Measurements from ENCODE around the gene SLC6A3. TPM values are rescaled to one million over a fixed set of nuclear protein-coding genes. Genes with fewer than 3 reads are reported as not detected.

The SLC6A3 gene
- total RNA-seq, 4 donors from 2014 or later = not detected

DNA sequence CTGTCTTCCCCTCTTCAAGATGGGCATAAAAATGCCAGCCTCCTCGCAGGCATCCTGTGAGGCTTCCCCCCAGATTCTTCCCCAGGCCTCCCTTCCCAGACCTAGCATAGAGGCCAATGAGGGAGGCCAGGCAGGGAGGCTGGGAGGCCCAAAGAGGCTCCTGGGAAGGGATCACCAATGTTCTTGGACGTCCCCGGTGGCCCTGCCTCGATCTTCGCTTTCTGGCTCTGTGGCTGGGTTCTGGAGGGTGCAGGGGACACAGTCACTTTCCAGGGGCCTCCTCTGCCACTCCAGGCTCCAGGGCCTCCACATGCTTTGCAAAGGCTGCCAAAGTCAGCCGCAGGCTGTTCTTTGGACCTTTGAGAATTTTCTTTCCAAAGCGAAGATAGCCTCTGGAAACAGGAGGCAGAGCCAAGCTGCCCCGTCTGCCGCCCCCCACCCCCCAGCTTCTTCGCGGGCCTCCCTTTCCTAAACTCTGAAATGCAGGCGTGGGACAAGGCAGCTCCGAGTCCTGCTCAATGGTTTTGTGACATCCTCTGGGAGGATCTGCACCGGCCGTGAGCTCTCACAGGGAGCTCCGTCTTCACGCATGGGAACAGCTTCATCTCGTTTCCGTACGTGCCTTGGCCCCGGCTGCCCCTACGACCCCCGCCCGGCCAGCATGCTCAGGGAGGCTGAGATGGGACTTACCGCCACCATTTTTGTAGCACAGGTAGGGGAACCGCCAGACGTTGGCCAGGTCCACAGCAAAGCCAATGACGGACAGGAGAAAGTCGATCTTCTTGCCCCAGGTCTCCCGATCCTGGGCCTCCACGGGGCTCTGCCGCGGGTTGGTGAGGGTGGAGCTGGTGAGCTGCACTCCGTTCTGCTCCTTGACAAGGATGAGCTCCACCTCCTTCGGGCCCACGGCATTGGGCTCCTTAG lies 2.8 kb downstream of the SLC6A3 start:
- DNase-seq = no peak

DNA sequence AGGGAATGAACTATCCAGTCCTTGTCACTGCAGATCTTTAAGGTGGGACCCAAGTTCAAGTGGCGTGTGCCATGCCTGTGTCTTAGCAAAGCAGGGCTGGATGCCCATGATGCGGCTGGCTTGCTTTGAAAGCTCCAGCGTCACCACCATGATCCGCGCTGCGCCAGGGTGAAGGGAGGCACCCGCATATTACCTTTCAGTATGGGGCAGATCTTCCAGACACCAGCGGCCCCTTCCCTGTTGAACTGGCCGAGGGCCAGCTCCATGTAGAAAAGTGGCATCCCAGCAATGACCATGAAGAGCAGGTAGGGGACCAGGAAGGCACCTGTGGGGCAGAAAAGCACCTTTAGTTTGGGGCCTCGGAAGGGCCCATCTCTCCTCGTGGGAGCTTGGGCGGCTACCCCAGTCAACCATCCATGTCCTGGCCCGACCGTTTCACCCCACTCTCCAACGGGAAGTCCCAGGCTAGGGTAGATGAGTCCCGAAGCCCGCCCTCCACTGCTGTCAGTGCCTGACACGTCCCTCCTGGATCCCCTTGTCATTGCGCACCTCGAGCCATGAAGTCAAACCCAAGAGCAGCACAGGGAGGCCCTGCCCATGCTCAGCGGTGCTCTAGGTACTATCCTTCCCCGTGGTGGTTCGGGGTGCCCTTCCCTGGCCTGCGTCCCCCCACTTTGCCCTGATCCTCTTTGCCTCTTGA lies 3.9 kb downstream of the SLC6A3 start:
- no peak for TF ChIP-seq POLR2A (IDR thresholded peaks at IDR 0.05)
- no peak for TF ChIP-seq EP300 (IDR thresholded peaks at IDR 0.05; ENCODE audit: low read depth)
- TF ChIP-seq, protein P1, sequence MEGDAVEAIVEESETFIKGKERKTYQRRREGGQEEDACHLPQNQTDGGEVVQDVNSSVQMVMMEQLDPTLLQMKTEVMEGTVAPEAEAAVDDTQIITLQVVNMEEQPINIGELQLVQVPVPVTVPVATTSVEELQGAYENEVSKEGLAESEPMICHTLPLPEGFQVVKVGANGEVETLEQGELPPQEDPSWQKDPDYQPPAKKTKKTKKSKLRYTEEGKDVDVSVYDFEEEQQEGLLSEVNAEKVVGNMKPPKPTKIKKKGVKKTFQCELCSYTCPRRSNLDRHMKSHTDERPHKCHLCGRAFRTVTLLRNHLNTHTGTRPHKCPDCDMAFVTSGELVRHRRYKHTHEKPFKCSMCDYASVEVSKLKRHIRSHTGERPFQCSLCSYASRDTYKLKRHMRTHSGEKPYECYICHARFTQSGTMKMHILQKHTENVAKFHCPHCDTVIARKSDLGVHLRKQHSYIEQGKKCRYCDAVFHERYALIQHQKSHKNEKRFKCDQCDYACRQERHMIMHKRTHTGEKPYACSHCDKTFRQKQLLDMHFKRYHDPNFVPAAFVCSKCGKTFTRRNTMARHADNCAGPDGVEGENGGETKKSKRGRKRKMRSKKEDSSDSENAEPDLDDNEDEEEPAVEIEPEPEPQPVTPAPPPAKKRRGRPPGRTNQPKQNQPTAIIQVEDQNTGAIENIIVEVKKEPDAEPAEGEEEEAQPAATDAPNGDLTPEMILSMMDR (IDR thresholded peaks at IDR 0.05) = no peak
- no peak for TF ChIP-seq POLR2AphosphoS5 (IDR thresholded peaks at IDR 0.05)

More for the DNA sequence above, 2.8 kb downstream of the SLC6A3 start:
- TF ChIP-seq, protein P1 (IDR thresholded peaks at IDR 0.05) = no peak
- TF ChIP-seq POLR2AphosphoS5 (IDR thresholded peaks at IDR 0.05) (no peak), POLR2A (IDR thresholded peaks at IDR 0.05) (no peak), EP300 (IDR thresholded peaks at IDR 0.05; ENCODE audit: low read depth) (no peak)
- H3K4me3 ChIP-seq = no peak overlapping the region
- no peaks in the 10 kb centered on the region for H3K36me3 ChIP-seq
- peaks cover 76% of the 10 kb centered on the region for H3K27me3 ChIP-seq
- H3K27ac ChIP-seq = no peak overlapping the region
- H3K4me1 ChIP-seq = peaks cover 0 to 14% (median 12%) of the 10 kb centered on the region in 4 donors
- 77% methylated on average over 36 of the region's 36 CpGs; no CpG with 5 or more reads in 1 of the 2 donors for WGBS, 2 donors (ENCODE audit: low coverage in 1 of 2)
- no peaks in the 10 kb centered on the region for H3K9me3 ChIP-seq
- in situ Hi-C loops (cut with MboI; ENCODE audit: low pct_ligation_motif_present in 1 of 4, low pct_unique_long_range_greater_than_20kb in 1 of 4, low sequenced_read_pairs in 3 of 4) = no loop called here
- intact Hi-C loops (cut with DNase I; ENCODE audit: low total_unique reads) = no loop called here

DNA sequence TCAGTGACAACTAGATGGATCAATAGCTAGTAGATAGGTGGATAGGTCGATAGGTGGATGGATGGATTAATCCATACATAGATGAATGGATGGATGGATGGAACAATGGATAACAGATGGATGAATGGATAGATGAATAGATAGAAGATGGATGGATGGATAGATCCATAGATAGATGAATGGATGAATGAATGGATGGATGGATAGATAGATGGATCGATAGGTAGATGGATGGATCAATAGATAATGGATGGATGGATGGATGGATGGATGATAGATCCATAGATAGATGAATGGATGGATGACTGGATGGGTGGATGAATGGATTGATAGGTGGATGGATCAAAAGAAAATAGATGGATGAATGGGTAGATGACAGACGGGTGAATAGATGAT lies 5.1 kb downstream of the SLC6A3 start:
- 84 to 88% methylated on average over 3 of the region's 3 CpGs for WGBS, 2 donors (ENCODE audit: low coverage in 1 of 2)
- TF ChIP-seq POLR2A (IDR thresholded peaks at IDR 0.05) = no peak
- TF ChIP-seq EP300 (IDR thresholded peaks at IDR 0.05; ENCODE audit: low read depth) = no peak
- no peak for TF ChIP-seq POLR2AphosphoS5 (IDR thresholded peaks at IDR 0.05)
- TF ChIP-seq, protein P1 (IDR thresholded peaks at IDR 0.05) = no peak

More for the DNA sequence above, 3.9 kb downstream of the SLC6A3 start:
- no peak overlapping the region for H3K27ac ChIP-seq
- H3K4me3 ChIP-seq = no peak overlapping the region
- H3K4me1 ChIP-seq = peaks cover 0 to 14% (median 12%) of the 10 kb centered on the region in 4 donors
- no peaks in the 10 kb centered on the region for H3K36me3 ChIP-seq
- H3K9me3 ChIP-seq = no peaks in the 10 kb centered on the region
- in situ Hi-C loops (cut with MboI; ENCODE audit: low pct_ligation_motif_present in 1 of 4, low pct_unique_long_range_greater_than_20kb in 1 of 4, low sequenced_read_pairs in 3 of 4) = no loop called here
- intact Hi-C loops (cut with DNase I; ENCODE audit: low total_unique reads) = no loop called here
- H3K27me3 ChIP-seq = peaks cover 65% of the 10 kb centered on the region
- no peak for DNase-seq
- WGBS, 2 donors (ENCODE audit: low coverage in 1 of 2) = 88 to 100% methylated on average over 1 to 21 of the region's 24 CpGs

More for the DNA sequence above, 5.1 kb downstream of the SLC6A3 start:
- intact Hi-C loops (cut with DNase I; ENCODE audit: low total_unique reads) = no loop called here
- Histone ChIP-seq H3K9me3 (no peaks in the 10 kb centered on the region), H3K27ac (no peak overlapping the region), H3K4me3 (no peak overlapping the region), H3K36me3 (no peaks in the 10 kb centered on the region), H3K27me3 (peaks cover 52% of the 10 kb centered on the region), H3K4me1 (peaks cover 0 to 9% (median 5%) of the 10 kb centered on the region in 4 donors)
- in situ Hi-C loops (cut with MboI; ENCODE audit: low pct_ligation_motif_present in 1 of 4, low pct_unique_long_range_greater_than_20kb in 1 of 4, low sequenced_read_pairs in 3 of 4) = no loop called here
- no peak for DNase-seq
